Left hindlimb (tissue), 1 donor: ENCODE data around the gene LRRC18.
A peak's percentile ranks its signal among the peaks of the same experiment; 100 is the strongest.

Source experiments
- DNase-seq: peaks from one replicate; pipeline ENCODE4 v3.0.0-alpha.2; 2018

Gene LRRC18

GRCh38 chr10:48905311-48905710 lies 34.3 kb downstream of the LRRC18 start:
- DNase-seq: no peak

- no peak for DNase-seq
Observed at GRCh38 chr10:48904861-48905260, 34.8 kb downstream of the LRRC18 start.

- DNase-seq: no peak
Observed at GRCh38 chr10:48903151-48903550, 36.5 kb downstream of the LRRC18 start.

GRCh38 chr10:48902096-48902495 lies 37.5 kb downstream of the LRRC18 start:
- no peak for DNase-seq

- DNase-seq: no peak
Observed at GRCh38 chr10:48901319-48901718, 38.3 kb downstream of the LRRC18 start.

GRCh38 chr10:48900371-48900801 lies 39.3 kb downstream of the LRRC18 start:
- no peak for DNase-seq

- no peak for DNase-seq
Observed at GRCh38 chr10:48899781-48900180, 39.9 kb downstream of the LRRC18 start.

- no peak for DNase-seq
Observed at GRCh38 chr10:48898426-48898825, 41.2 kb downstream of the LRRC18 start.

GRCh38 chr10:48897441-48897790 lies 42.2 kb downstream of the LRRC18 start:
- DNase-seq: no peak

- DNase-seq: no peak
Observed at GRCh38 chr10:48896756-48897440, 42.7 kb downstream of the LRRC18 start.

GRCh38 chr10:48895803-48896195 lies 43.8 kb downstream of the LRRC18 start:
- DNase-seq: no peak

- DNase-seq: peak; percentile 64
Observed at GRCh38 chr10:48894911-48895802, 44.5 kb downstream of the LRRC18 start.

- DNase-seq: no peak
Observed at GRCh38 chr10:48890888-48891850, 48.5 kb downstream of the LRRC18 start.

- no peak for DNase-seq
Observed at GRCh38 chr10:48887982-48888381, 51.7 kb downstream of the LRRC18 start.

- no peak for DNase-seq
Observed at GRCh38 chr10:48885376-48885775, 54.3 kb downstream of the LRRC18 start.

- DNase-seq: no peak
Observed at GRCh38 chr10:48884179-48885045, 55.2 kb downstream of the LRRC18 start.

GRCh38 chr10:48883701-48884100 lies 55.9 kb downstream of the LRRC18 start:
- no peak for DNase-seq

GRCh38 chr10:48882881-48883280 lies 56.8 kb downstream of the LRRC18 start:
- no peak for DNase-seq

- no peak for DNase-seq
Observed at GRCh38 chr10:48881937-48882336, 57.7 kb downstream of the LRRC18 start.

- DNase-seq: no peak
Observed at GRCh38 chr10:48880016-48880705, 59.5 kb downstream of the LRRC18 start.

GRCh38 chr10:48879451-48879850 lies 60.2 kb downstream of the LRRC18 start:
- no peak for DNase-seq
